HG03342 (cell line): ENCODE data around the gene DPYSL4.

Source experiments
- ATAC-seq: cut with Tn5 transposase; IDR thresholded peaks from one replicate; pipeline ENCODE4 v1.9.1; 2021; ENCODE audit warnings: mild to moderate bottlenecking, moderate library complexity; ENCODE audit not compliant: unreplicated experiment

Gene DPYSL4

GRCh38 chr10:132162590-132163277 is 24.0 kb upstream of the DPYSL4 start:
- ATAC-seq: no peak

GRCh38 chr10:132163278-132163765 is 23.4 kb upstream of the DPYSL4 start:
- ATAC-seq: peak; percentile 73

GRCh38 chr10:132163826-132164515 is 22.8 kb upstream of the DPYSL4 start:
- ATAC-seq: no peak

- no peak for ATAC-seq
These were observed 21.9 kb upstream of the DPYSL4 start for GRCh38 chr10:132164761-132165278.

GRCh38 chr10:132165416-132165980 is 21.2 kb upstream of the DPYSL4 start:
- ATAC-seq: no peak

GRCh38 chr10:132166216-132166950 is 20.4 kb upstream of the DPYSL4 start:
- no peak for ATAC-seq

- ATAC-seq: no peak
These were observed 19.6 kb upstream of the DPYSL4 start for GRCh38 chr10:132167041-132167674.

- ATAC-seq: no peak
These were observed 18.8 kb upstream of the DPYSL4 start for GRCh38 chr10:132167976-132168375.

- no peak for ATAC-seq
These were observed 18.1 kb upstream of the DPYSL4 start for GRCh38 chr10:132168571-132169030.

- ATAC-seq: no peak
These were observed 17.6 kb upstream of the DPYSL4 start for GRCh38 chr10:132169031-132169765.

- ATAC-seq: no peak
These were observed 16.8 kb upstream of the DPYSL4 start for GRCh38 chr10:132169766-132170560.

- ATAC-seq: no peak
These were observed 16.0 kb upstream of the DPYSL4 start for GRCh38 chr10:132170561-132171361.

GRCh38 chr10:132172091-132173066 is 14.4 kb upstream of the DPYSL4 start:
- ATAC-seq: no peak

- ATAC-seq: no peak
These were observed 13.6 kb upstream of the DPYSL4 start for GRCh38 chr10:132173185-132173584.

- no peak for ATAC-seq
These were observed 12.5 kb upstream of the DPYSL4 start for GRCh38 chr10:132174237-132174636.

GRCh38 chr10:132175408-132175807 is 11.3 kb upstream of the DPYSL4 start:
- ATAC-seq: no peak
